WTC11 (cell line): Measurements from ENCODE around the gene NKAIN2. TPM values are rescaled to one million over a fixed set of nuclear protein-coding genes. Genes with fewer than 3 reads are reported as not detected.

Experiments used
- ATAC-seq: fragments of 200-7000 bp; cut with Tn5 transposase; 2 replicates; pipeline ENCODE4 v1.10.0; 2021; ENCODE audit warnings: mild to moderate bottlenecking, moderate library complexity
- CTCF ChIA-PET: fragments of 300-600 bp; sonication (Branson Sonifier 250); formaldehyde crosslinking; loops from one replicate; lab custom pipeline; 2021; ENCODE audit warnings: antibody characterized with exemption; lab: Charles Lee
- POLR2A ChIA-PET: fragments of 350-600 bp; sonication (Branson Sonifier 250); formaldehyde crosslinking; loops from one replicate; lab custom pipeline; 2021; ENCODE audit warnings: antibody characterized with exemption; lab: Charles Lee
- DNase-seq: peaks from one replicate; pipeline ENCODE4 v3.0.0; 2021; ENCODE audit warnings: low spot score
- H3K27ac Mint-ChIP-seq: 2 replicates; pipeline ENCODE4 v1.8.0; 2021; ENCODE audit warnings: mixed read lengths
- H3K27me3 Mint-ChIP-seq: 2 replicates; pipeline ENCODE4 v1.8.0; 2021; ENCODE audit warnings: low read depth, mild to moderate bottlenecking, moderate library complexity, mixed read lengths
- H3K36me3 Mint-ChIP-seq: 2 replicates; pipeline ENCODE4 v1.8.0; 2021; ENCODE audit warnings: mixed read lengths
- H3K4me1 Mint-ChIP-seq: 2 replicates; pipeline ENCODE4 v1.8.0; 2022; ENCODE audit warnings: mixed read lengths
- H3K4me3 Mint-ChIP-seq: 2 replicates; pipeline ENCODE4 v1.8.0; 2021; ENCODE audit warnings: mild to moderate bottlenecking, moderate library complexity, mixed read lengths
- H3K9me3 Mint-ChIP-seq: 2 replicates; pipeline ENCODE4 v1.8.0; 2021; ENCODE audit warnings: mixed read lengths
- CBFB ChIP-seq: sonication (generic); formaldehyde crosslinking; IDR thresholded peaks from 2 replicates; pipeline ENCODE4 v1.8.1; 2022; ENCODE audit warnings: mild to moderate bottlenecking, low read depth, missing genetic modification reagents
- GABPB1 ChIP-seq: sonication (generic); formaldehyde crosslinking; IDR thresholded peaks from 2 replicates; pipeline ENCODE4 v1.8.1; 2023; ENCODE audit warnings: mild to moderate bottlenecking, missing genetic modification reagents
- JUN ChIP-seq: sonication (generic); formaldehyde crosslinking; IDR thresholded peaks from 2 replicates; pipeline ENCODE4 v1.8.0; 2023; ENCODE audit warnings: mild to moderate bottlenecking, missing genetic modification reagents
- MYBL2 ChIP-seq: sonication (generic); formaldehyde crosslinking; IDR thresholded peaks from 2 replicates; pipeline ENCODE4 v1.8.1; 2023; ENCODE audit warnings: mild to moderate bottlenecking, moderate library complexity, missing genetic modification reagents
- NFE2L1 ChIP-seq: sonication (generic); formaldehyde crosslinking; IDR thresholded peaks from 2 replicates; pipeline ENCODE4 v1.8.1; 2023; ENCODE audit warnings: missing genetic modification reagents
- NFYB ChIP-seq: sonication (generic); formaldehyde crosslinking; conservative IDR thresholded peaks from 2 replicates; pipeline ENCODE4 v1.8.0; 2022; ENCODE audit warnings: low read depth, missing genetic modification reagents
- NR2C2 ChIP-seq: sonication (generic); formaldehyde crosslinking; IDR thresholded peaks from 2 replicates; pipeline ENCODE4 v1.8.0; 2022; ENCODE audit warnings: mild to moderate bottlenecking, missing genetic modification reagents
- RORB ChIP-seq: fragments of 250-450 bp; sonication (Bioruptor Pico); IDR thresholded peaks from 2 replicates; pipeline ENCODE4 v1.9.0; 2021; ENCODE audit warnings: mild to moderate bottlenecking
- TEAD1 ChIP-seq: sonication (generic); formaldehyde crosslinking; IDR thresholded peaks from 2 replicates; pipeline ENCODE4 v1.8.0; 2022; ENCODE audit warnings: mild to moderate bottlenecking, missing genetic modification reagents
- TEAD4 ChIP-seq: sonication (generic); formaldehyde crosslinking; IDR thresholded peaks from 2 replicates; pipeline ENCODE4 v1.8.0; 2022; ENCODE audit warnings: mild to moderate bottlenecking, missing genetic modification reagents
- ZBTB21 ChIP-seq: sonication (generic); formaldehyde crosslinking; IDR thresholded peaks from 2 replicates; pipeline ENCODE4 v1.8.1; 2023; ENCODE audit warnings: mild to moderate bottlenecking, missing genetic modification reagents, borderline replicate concordance
- ZNF317 ChIP-seq: sonication (generic); formaldehyde crosslinking; IDR thresholded peaks from 2 replicates; pipeline ENCODE4 v1.8.1; 2023; ENCODE audit warnings: low read depth, mild to moderate bottlenecking, moderate library complexity, missing genetic modification reagents, borderline replicate concordance
- total RNA-seq: library from RNA; stranded (reverse); gene quantifications from 3 replicates; pipeline ENCODE4 v1.2.3, GENCODE V29; 2021
- TF ChIP-seq, protein P1 (sequence below): sonication (generic); formaldehyde crosslinking; IDR thresholded peaks from 2 replicates; pipeline ENCODE4 v1.8.0; 2023; ENCODE audit warnings: missing genetic modification reagents, mild to moderate bottlenecking, borderline replicate concordance
- TF ChIP-seq, protein P2 (sequence below): sonication (generic); formaldehyde crosslinking; IDR thresholded peaks from 2 replicates; pipeline ENCODE4 v1.8.0; 2022; ENCODE audit warnings: mild to moderate bottlenecking, missing genetic modification reagents
- TF ChIP-seq, protein P3 (sequence below): sonication (generic); formaldehyde crosslinking; IDR thresholded peaks from 2 replicates; pipeline ENCODE4 v1.8.1; 2023; ENCODE audit warnings: mild to moderate bottlenecking, missing genetic modification reagents, moderate library complexity
- TF ChIP-seq, protein P4 (sequence below): sonication (generic); formaldehyde crosslinking; IDR thresholded peaks from 2 replicates; pipeline ENCODE4 v1.8.1; 2023; ENCODE audit warnings: mild to moderate bottlenecking, moderate library complexity, missing genetic modification reagents

Gene NKAIN2
- total RNA-seq, 1 experiment from 2014 or later = 0.33 TPM

DNA sequence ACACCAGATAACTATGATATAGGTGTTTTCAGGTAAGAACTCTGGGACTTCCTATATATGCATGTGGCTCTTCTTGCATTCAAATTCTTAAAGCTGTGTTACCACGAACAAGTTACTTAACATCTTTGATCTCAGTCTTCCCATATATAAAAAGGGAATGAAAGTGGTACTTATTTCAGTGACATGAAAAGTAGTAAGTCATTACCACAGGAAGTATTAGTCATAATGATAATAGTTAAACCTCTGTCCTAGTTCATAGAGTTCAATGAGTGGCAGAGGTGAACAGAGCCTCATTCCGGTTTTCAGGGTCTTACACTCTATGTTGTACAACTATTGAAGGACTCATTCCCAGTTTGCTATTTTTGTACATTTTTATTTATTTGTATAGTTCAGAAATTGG is 237.0 kb downstream of the NKAIN2 start (continued):
- TF ChIP-seq, protein P1, sequence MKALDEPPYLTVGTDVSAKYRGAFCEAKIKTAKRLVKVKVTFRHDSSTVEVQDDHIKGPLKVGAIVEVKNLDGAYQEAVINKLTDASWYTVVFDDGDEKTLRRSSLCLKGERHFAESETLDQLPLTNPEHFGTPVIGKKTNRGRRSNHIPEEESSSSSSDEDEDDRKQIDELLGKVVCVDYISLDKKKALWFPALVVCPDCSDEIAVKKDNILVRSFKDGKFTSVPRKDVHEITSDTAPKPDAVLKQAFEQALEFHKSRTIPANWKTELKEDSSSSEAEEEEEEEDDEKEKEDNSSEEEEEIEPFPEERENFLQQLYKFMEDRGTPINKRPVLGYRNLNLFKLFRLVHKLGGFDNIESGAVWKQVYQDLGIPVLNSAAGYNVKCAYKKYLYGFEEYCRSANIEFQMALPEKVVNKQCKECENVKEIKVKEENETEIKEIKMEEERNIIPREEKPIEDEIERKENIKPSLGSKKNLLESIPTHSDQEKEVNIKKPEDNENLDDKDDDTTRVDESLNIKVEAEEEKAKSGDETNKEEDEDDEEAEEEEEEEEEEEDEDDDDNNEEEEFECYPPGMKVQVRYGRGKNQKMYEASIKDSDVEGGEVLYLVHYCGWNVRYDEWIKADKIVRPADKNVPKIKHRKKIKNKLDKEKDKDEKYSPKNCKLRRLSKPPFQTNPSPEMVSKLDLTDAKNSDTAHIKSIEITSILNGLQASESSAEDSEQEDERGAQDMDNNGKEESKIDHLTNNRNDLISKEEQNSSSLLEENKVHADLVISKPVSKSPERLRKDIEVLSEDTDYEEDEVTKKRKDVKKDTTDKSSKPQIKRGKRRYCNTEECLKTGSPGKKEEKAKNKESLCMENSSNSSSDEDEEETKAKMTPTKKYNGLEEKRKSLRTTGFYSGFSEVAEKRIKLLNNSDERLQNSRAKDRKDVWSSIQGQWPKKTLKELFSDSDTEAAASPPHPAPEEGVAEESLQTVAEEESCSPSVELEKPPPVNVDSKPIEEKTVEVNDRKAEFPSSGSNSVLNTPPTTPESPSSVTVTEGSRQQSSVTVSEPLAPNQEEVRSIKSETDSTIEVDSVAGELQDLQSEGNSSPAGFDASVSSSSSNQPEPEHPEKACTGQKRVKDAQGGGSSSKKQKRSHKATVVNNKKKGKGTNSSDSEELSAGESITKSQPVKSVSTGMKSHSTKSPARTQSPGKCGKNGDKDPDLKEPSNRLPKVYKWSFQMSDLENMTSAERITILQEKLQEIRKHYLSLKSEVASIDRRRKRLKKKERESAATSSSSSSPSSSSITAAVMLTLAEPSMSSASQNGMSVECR (CRISPR knock-in tag) = no peak
- TF ChIP-seq TEAD1 (no peak), NR2C2 (CRISPR knock-in tag) (no peak), MYBL2 (CRISPR knock-in tag) (no peak), ZNF317 (CRISPR knock-in tag) (no peak), RORB (CRISPR knock-in tag) (no peak), GABPB1 (CRISPR knock-in tag) (no peak), NFYB (no peak), NFE2L1 (CRISPR knock-in tag) (no peak)
- TF ChIP-seq, protein P2, sequence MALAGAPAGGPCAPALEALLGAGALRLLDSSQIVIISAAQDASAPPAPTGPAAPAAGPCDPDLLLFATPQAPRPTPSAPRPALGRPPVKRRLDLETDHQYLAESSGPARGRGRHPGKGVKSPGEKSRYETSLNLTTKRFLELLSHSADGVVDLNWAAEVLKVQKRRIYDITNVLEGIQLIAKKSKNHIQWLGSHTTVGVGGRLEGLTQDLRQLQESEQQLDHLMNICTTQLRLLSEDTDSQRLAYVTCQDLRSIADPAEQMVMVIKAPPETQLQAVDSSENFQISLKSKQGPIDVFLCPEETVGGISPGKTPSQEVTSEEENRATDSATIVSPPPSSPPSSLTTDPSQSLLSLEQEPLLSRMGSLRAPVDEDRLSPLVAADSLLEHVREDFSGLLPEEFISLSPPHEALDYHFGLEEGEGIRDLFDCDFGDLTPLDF (CRISPR knock-in tag) = no peak

DNA sequence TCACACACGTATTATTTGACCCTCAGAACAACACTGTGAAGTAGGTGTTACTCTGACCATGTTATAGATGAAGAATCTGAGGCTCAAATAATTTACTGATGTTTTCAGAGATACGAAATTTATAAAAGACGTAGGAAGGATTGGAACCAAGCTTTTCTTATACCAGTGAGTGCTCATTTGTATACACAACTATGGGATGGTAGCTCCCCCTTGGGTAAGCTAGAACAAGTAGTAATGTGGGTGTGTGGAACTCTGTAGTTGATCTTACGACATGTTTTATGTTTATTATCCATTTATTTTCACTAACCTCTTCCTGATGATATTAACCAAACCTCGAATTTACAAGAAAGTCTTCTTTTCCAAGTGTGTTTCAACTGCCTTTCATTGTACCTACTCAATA is 248.5 kb downstream of the NKAIN2 start:
- Mint-ChIP-seq H3K4me3 (no peak overlapping the region), H3K36me3 (no peaks in the 10 kb centered on the region), H3K27me3 (no peaks in the 10 kb centered on the region), H3K9me3 (no peaks in the 10 kb centered on the region), H3K27ac (no peak overlapping the region), H3K4me1 (no peaks in the 10 kb centered on the region)
- CTCF ChIA-PET = interaction anchor here (1.3 kb wide), 1 partner anchor 249 kb away, joined by 4 read pairs; no protein-coding TSS in a partner anchor
- DNase-seq (no peak), ATAC-seq (no peak)
- TF ChIP-seq, protein P3, sequence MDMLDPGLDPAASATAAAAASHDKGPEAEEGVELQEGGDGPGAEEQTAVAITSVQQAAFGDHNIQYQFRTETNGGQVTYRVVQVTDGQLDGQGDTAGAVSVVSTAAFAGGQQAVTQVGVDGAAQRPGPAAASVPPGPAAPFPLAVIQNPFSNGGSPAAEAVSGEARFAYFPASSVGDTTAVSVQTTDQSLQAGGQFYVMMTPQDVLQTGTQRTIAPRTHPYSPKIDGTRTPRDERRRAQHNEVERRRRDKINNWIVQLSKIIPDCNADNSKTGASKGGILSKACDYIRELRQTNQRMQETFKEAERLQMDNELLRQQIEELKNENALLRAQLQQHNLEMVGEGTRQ (CRISPR knock-in tag) = no peak
- no peak for TF ChIP-seq ZBTB21 (CRISPR knock-in tag)
- TF ChIP-seq TEAD4 = no peak
- no peak for TF ChIP-seq GABPB1 (CRISPR knock-in tag)
- no peak for TF ChIP-seq CBFB (CRISPR knock-in tag)
- no peak for TF ChIP-seq JUN (CRISPR knock-in tag)
- TF ChIP-seq, protein P1 (CRISPR knock-in tag) = no peak
- TF ChIP-seq, protein P4, sequence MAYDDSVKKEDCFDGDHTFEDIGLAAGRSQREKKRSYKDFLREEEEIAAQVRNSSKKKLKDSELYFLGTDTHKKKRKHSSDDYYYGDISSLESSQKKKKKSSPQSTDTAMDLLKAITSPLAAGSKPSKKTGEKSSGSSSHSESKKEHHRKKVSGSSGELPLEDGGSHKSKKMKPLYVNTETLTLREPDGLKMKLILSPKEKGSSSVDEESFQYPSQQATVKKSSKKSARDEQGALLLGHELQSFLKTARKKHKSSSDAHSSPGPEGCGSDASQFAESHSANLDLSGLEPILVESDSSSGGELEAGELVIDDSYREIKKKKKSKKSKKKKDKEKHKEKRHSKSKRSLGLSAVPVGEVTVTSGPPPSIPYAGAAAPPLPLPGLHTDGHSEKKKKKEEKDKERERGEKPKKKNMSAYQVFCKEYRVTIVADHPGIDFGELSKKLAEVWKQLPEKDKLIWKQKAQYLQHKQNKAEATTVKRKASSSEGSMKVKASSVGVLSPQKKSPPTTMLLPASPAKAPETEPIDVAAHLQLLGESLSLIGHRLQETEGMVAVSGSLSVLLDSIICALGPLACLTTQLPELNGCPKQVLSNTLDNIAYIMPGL (CRISPR knock-in tag) = no peak
- POLR2A ChIA-PET = no interaction called here
